Lower leg skin (tissue), 3 donors: ENCODE measurements around the gene BPHL.
"Not testable (repeated sequence)": the region's sequence is repeated elsewhere in the genome, so short reads cannot be mapped to it uniquely, and the experiment has no call there.

Experiments
- POLR2A ChIP-seq, 2 donors: fragments of 450-650 bp; IDR thresholded peaks; one replicate each; pipeline ENCODE4 v1.6.1; 2016 to 2017; ENCODE audit warnings: antibody characterized with exemption in 2 of 2, mild to moderate bottlenecking in 1 of 2, moderate library complexity in 1 of 2
- TF ChIP-seq, protein P1 (sequence below), 3 donors: fragments of 450-650 bp; IDR thresholded peaks; one replicate each; pipeline ENCODE4 v1.5.1; 2016; ENCODE audit warnings: antibody characterized with exemption in 3 of 3, mild to moderate bottlenecking in 3 of 3, moderate library complexity in 2 of 3

DNA sequence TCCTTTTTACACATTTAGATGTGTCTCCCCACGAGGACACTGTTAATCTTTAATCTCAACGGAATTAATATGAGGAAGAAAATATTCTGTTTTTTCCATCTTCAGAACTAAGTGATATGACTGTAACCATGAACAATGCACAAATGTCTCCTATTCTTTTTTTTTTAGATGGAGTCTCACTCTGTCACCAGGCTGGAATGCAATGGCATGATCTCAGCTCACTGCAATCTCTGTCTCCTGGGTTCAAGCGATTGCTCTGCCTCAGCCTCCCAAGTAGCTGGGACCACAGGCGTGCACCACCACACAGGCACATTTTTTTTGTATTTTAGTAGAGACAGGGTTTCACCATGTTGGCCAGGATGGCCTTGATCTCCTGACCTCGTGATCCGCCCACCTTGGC is 19.4 kb downstream of the BPHL start:
- not testable (repeated sequence) for TF ChIP-seq POLR2A (IDR thresholded peaks at IDR 0.05)
- TF ChIP-seq, protein P1, sequence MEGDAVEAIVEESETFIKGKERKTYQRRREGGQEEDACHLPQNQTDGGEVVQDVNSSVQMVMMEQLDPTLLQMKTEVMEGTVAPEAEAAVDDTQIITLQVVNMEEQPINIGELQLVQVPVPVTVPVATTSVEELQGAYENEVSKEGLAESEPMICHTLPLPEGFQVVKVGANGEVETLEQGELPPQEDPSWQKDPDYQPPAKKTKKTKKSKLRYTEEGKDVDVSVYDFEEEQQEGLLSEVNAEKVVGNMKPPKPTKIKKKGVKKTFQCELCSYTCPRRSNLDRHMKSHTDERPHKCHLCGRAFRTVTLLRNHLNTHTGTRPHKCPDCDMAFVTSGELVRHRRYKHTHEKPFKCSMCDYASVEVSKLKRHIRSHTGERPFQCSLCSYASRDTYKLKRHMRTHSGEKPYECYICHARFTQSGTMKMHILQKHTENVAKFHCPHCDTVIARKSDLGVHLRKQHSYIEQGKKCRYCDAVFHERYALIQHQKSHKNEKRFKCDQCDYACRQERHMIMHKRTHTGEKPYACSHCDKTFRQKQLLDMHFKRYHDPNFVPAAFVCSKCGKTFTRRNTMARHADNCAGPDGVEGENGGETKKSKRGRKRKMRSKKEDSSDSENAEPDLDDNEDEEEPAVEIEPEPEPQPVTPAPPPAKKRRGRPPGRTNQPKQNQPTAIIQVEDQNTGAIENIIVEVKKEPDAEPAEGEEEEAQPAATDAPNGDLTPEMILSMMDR (IDR thresholded peaks at IDR 0.05) = not testable (repeated sequence)
